Liver (tissue), 9 donors: ENCODE measurements around the gene SORCS2. TPM values are rescaled to one million over a fixed set of nuclear protein-coding genes. Genes with fewer than 3 reads are reported as not detected.

Experiments used
- DNase-seq: peaks from one replicate; pipeline ENCODE4 v3.0.0-alpha.2; 2017; ENCODE audit warnings: low spot score
- H3K27ac ChIP-seq, 2 donors: one replicate each; pipeline ENCODE4 v1.7.0; 2013; ENCODE audit warnings: inconsistent platforms in 2 of 2, low read length in 2 of 2, control low read depth in 1 of 2, low read depth in 1 of 2, mild to moderate bottlenecking in 1 of 2
- H3K27me3 ChIP-seq, 4 donors: one replicate each; pipeline versions ENCODE4 v1.6.1 to v1.7.0; 2013; ENCODE audit warnings: low read length in 3 of 4, inconsistent platforms in 1 of 4, mild to moderate bottlenecking in 1 of 4, moderate library complexity in 1 of 4; ENCODE audit not compliant: control insufficient read depth in 4 of 4, insufficient read depth in 4 of 4
- H3K36me3 ChIP-seq, 4 donors: one replicate each; pipeline versions ENCODE4 v1.6.1 to v1.7.0; 2013; ENCODE audit warnings: low read length in 3 of 4, mild to moderate bottlenecking in 3 of 4, low read depth in 1 of 4, moderate library complexity in 1 of 4; ENCODE audit not compliant: control insufficient read depth in 4 of 4, insufficient read depth in 3 of 4
- H3K4me1 ChIP-seq, 4 donors: one replicate each; pipeline versions ENCODE4 v1.6.1 to v1.7.0; 2013; ENCODE audit warnings: low read length in 3 of 4, mild to moderate bottlenecking in 3 of 4, moderate library complexity in 1 of 4; ENCODE audit not compliant: control insufficient read depth in 4 of 4, insufficient read depth in 4 of 4
- H3K4me3 ChIP-seq, 3 donors: one replicate each; pipeline versions ENCODE4 v1.6.1 to v1.7.0; 2013; ENCODE audit warnings: low read length in 3 of 3, control low read depth in 1 of 3, low read depth in 1 of 3, mild to moderate bottlenecking in 1 of 3
- H3K9ac ChIP-seq, 2 donors: one replicate each; pipeline ENCODE4 v1.7.0; 2013; ENCODE audit warnings: low read length in 2 of 2, mild to moderate bottlenecking in 2 of 2, moderate library complexity in 2 of 2, control low read depth in 1 of 2, low read depth in 1 of 2
- H3K9me3 ChIP-seq, 4 donors: one replicate each; pipeline versions ENCODE4 v1.6.1 to v1.7.0; 2013; ENCODE audit warnings: low read length in 3 of 4; ENCODE audit not compliant: control insufficient read depth in 4 of 4
- ATF3 ChIP-seq: IDR thresholded peaks from 2 replicates; pipeline ENCODE4 v1.6.1; 2016; ENCODE audit warnings: antibody characterized with exemption
- CTCF ChIP-seq: fragments of 150-350 bp; IDR thresholded peaks from 2 replicates; pipeline ENCODE4 v1.5.1; 2017; ENCODE audit warnings: improper control_type of control experiment, low read depth, low read length; ENCODE audit not compliant: missing input control
- EGR1 ChIP-seq, 2 donors: IDR thresholded peaks; 2 replicates each; pipeline ENCODE4 v1.6.1; 2016 to 2018; ENCODE audit warnings: antibody characterized with exemption in 2 of 2, low read depth in 2 of 2
- FOXA2 ChIP-seq: IDR thresholded peaks from 2 replicates; pipeline ENCODE4 v1.6.1; 2016; ENCODE audit warnings: antibody characterized with exemption
- GABPA ChIP-seq, 2 donors: IDR thresholded peaks in 1 of 2; conservative IDR thresholded peaks in 1 of 2; 2 replicates each; pipeline ENCODE4 v1.6.1; 2016; ENCODE audit warnings: antibody characterized with exemption in 2 of 2, mild to moderate bottlenecking in 1 of 2, moderate library complexity in 1 of 2
- HNF4A ChIP-seq, 2 donors: conservative IDR thresholded peaks; 2 replicates each; pipeline ENCODE4 v1.6.1; 2016; ENCODE audit warnings: antibody characterized with exemption in 2 of 2, mild to moderate bottlenecking in 2 of 2
- HNF4G ChIP-seq: IDR thresholded peaks from 2 replicates; pipeline ENCODE4 v1.6.1; 2016; ENCODE audit warnings: antibody characterized with exemption
- JUND ChIP-seq, 2 donors: IDR thresholded peaks; 2 replicates each; pipeline ENCODE4 v1.6.1; 2016; ENCODE audit warnings: antibody characterized with exemption in 2 of 2
- NR2F2 ChIP-seq: IDR thresholded peaks from 2 replicates; pipeline ENCODE4 v1.6.1; 2016; ENCODE audit warnings: antibody characterized with exemption
- RAD21 ChIP-seq, 2 donors: IDR thresholded peaks; 2 replicates each; pipeline ENCODE4 v1.6.1; 2016; ENCODE audit warnings: antibody characterized with exemption in 2 of 2, mild to moderate bottlenecking in 2 of 2
- REST ChIP-seq: IDR thresholded peaks from 2 replicates; pipeline ENCODE4 v1.6.1; 2016; ENCODE audit warnings: antibody characterized with exemption, mild to moderate bottlenecking
- RXRA ChIP-seq, 2 donors: IDR thresholded peaks; 2 replicates each; pipeline ENCODE4 v1.6.1; 2017 to 2018; ENCODE audit warnings: antibody characterized with exemption in 2 of 2, mild to moderate bottlenecking in 1 of 2
- SP1 ChIP-seq: IDR thresholded peaks from 2 replicates; pipeline ENCODE4 v1.6.1; 2018; ENCODE audit warnings: antibody characterized with exemption, mild to moderate bottlenecking
- ZBTB33 ChIP-seq: IDR thresholded peaks from 2 replicates; pipeline ENCODE4 v1.6.1; 2016; ENCODE audit warnings: antibody characterized with exemption
- WGBS: extraction: QIAGEN DNeasy Blood & Tissue Kit; methylation state at CpG from one replicate; pipeline ENCODE4 v1.1.7; 2013; 5-methylcytosine and 5-hydroxymethylcytosine counted together
- polyA plus RNA-seq, 2 donors: library from polyadenylated mRNA; stranded (reverse) in 1 of 2; unstranded in 1 of 2; fragments of 200-250 nt in 1 of 2; fragments of >200 nt in 1 of 2; fragmentation: Nextera tagmentation in 1 of 2; extraction: Ambion mirVana in 1 of 2; gene quantifications; one replicate each; pipeline versions ENCODE4 v1.2.1 to v1.2.3, GENCODE V29; 2013 to 2015
- total RNA-seq, 2 donors: library from RNA; depleted of rRNA; stranded (reverse); fragments of >200 nt; gene quantifications; one replicate each; pipeline ENCODE4 v1.2.3, GENCODE V29; 2014
- donor health status: healthy.
- donor health status: healthy.
- donor health status: healthy.
- donor health status: healthy.
- donor health status: healthy.

SORCS2 gene
- total and polyA plus RNA-seq, 4 donors: 0.10 to 1.4 (median 0.92) TPM

GRCh38 chr4:7514789-7515188 is 322.5 kb downstream of the SORCS2 start:
- Histone ChIP-seq H3K4me1 (peaks cover 14 to 41% (median 26%) of the 10 kb centered on the region in 4 donors), H3K27ac (peak overlapping the region; percentile 49 to 64), H3K27me3 (no peaks in the 10 kb centered on the region), H3K9me3 (no peaks in the 10 kb centered on the region), H3K9ac (no peak overlapping the region), H3K36me3 (no peaks in the 10 kb centered on the region), H3K4me3 (no peak overlapping the region)
- no peak for DNase-seq
- TF ChIP-seq FOXA2: no peak
- TF ChIP-seq HNF4A (conservative IDR thresholded peaks at IDR 0.05): peak in 1 of 2 donors; percentile 36
- TF ChIP-seq SP1: no peak
- WGBS: 69% methylated on average over 4 of the region's 4 CpGs

- no peak overlapping the region for H3K4me3 ChIP-seq
- no peaks in the 10 kb centered on the region for H3K36me3 ChIP-seq
- 31% methylated on average over 14 of the region's 14 CpGs for WGBS
- H3K27me3 ChIP-seq: no peaks in the 10 kb centered on the region
- H3K9me3 ChIP-seq: no peaks in the 10 kb centered on the region
- no peak overlapping the region for H3K9ac ChIP-seq
- TF ChIP-seq SP1 (peak; percentile 92), RXRA (IDR thresholded peaks at IDR 0.05) (peak; percentile 93 to 94), CTCF (no peak), EGR1 (IDR thresholded peaks at IDR 0.05; ENCODE audit: low read depth in 2 of 2) (peak in 1 of 2 donors; percentile 23), JUND (IDR thresholded peaks at IDR 0.05) (no peak), RAD21 (IDR thresholded peaks at IDR 0.05) (peak; percentile 52 to 68), HNF4A (conservative IDR thresholded peaks at IDR 0.05) (peak; percentile 86 to 88), HNF4G (peak; percentile 44), ATF3 (peak; percentile 95), NR2F2 (peak; percentile 64), GABPA (IDR thresholded peaks at IDR 0.05 in 1 of 2, conservative IDR thresholded peaks at IDR 0.05 in 1 of 2) (no peak)
- DNase-seq: peak; percentile 64
- peak overlapping the region; percentile 58 to 64 for H3K27ac ChIP-seq
- H3K4me1 ChIP-seq: peaks cover 14 to 41% (median 26%) of the 10 kb centered on the region in 4 donors
Observed at GRCh38 chr4:7515390-7515902, 323.1 kb downstream of the SORCS2 start.

- Histone ChIP-seq H3K9me3 (no peaks in the 10 kb centered on the region), H3K4me3 (no peak overlapping the region), H3K27me3 (no peaks in the 10 kb centered on the region), H3K27ac (peak overlapping the region; percentile 58 to 64), H3K36me3 (no peaks in the 10 kb centered on the region), H3K4me1 (peaks cover 14 to 41% (median 26%) of the 10 kb centered on the region in 4 donors), H3K9ac (no peak overlapping the region)
- DNase-seq: no peak
- TF ChIP-seq ZBTB33 (no peak), REST (no peak), SP1 (no peak)
- 42% methylated on average over 16 of the region's 16 CpGs for WGBS
Observed at GRCh38 chr4:7516096-7516772, 323.9 kb downstream of the SORCS2 start.
